PFSK-1 (cell line): ENCODE results near the gene TAOK2.

Experiments
- POLR2AphosphoS5 ChIP-seq: IDR thresholded peaks from 2 replicates; pipeline ENCODE4 v1.6.1; 2012; ENCODE audit warnings: low read depth, mild to moderate bottlenecking, control low read depth, low read length, moderate library complexity
- REST ChIP-seq, 2 experiments: IDR thresholded peaks; 2 replicates each; pipeline versions ENCODE4 v1.6.1 to v1.8.0; 2011 to 2012; ENCODE audit warnings: low read depth in 2 of 2, low read length in 2 of 2, control low read depth in 1 of 2, inconsistent platforms in 1 of 2, mild to moderate bottlenecking in 1 of 2, moderate library complexity in 1 of 2; ENCODE audit not compliant: insufficient read depth in 1 of 2
- SIN3A ChIP-seq: IDR thresholded peaks from 2 replicates; pipeline ENCODE4 v1.6.1; 2012; ENCODE audit warnings: mild to moderate bottlenecking, low read length, moderate library complexity, borderline replicate concordance; ENCODE audit not compliant: insufficient read depth

- TF ChIP-seq POLR2AphosphoS5 (no peak), SIN3A (no peak), REST (IDR thresholded peaks at IDR 0.05; ENCODE audit: insufficient read depth in 1 of 2, low read depth in 2 of 2, low read length in 2 of 2) (no peak)
Observed at GRCh38 chr16:30009085-30009862, 35.6 kb downstream of the TAOK2 start.
